GM12892 (cell line): Measurements from ENCODE around the gene DCP1B.

Experiments
- DNase-seq: peaks from one replicate; pipeline ENCODE4 v3.0.0; 2011; ENCODE audit not compliant: insufficient read length
- FAIRE-seq: peaks from 2 replicates; lab custom pipeline; 2011; peaks lifted over from hg19 to GRCh38; lab: Jason Lieb, UNC
- POLR2A ChIP-seq: IDR thresholded peaks from 2 replicates; pipeline ENCODE4 v1.6.1; 2011; ENCODE audit warnings: low read depth, low read length, control low read depth
- POLR2AphosphoS5 ChIP-seq: IDR thresholded peaks from 2 replicates; pipeline ENCODE4 v1.6.1; 2011; ENCODE audit warnings: low read depth, low read length, control low read depth
- TAF1 ChIP-seq: IDR thresholded peaks from 2 replicates; pipeline ENCODE4 v1.6.1; 2011; ENCODE audit warnings: low read depth, mild to moderate bottlenecking, control low read depth, low read length, borderline replicate concordance

DCP1B gene

DNA sequence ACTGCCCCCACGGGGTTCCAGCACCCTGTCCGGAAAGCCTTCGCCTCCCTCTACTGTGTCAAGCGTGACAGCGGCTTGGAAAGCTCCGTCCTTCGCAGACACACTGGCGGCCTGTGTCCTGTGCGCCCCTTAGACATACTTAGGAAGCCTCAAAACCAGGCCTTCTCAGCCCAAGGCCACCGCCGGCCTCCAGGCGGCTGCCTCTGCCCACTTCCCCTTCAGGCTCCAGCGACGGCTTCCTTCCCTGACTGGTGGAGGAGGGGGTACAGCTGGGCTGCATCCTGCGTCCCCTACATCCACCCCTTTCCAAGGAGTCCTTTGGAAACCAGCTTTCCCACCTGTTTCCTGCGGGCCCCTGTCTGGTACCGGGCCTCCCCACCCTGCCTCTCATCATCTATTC lies 83.3 kb downstream of the DCP1B start:
- DNase-seq (no peak), FAIRE-seq (no peak)
- no peak for TF ChIP-seq POLR2A
- no peak for TF ChIP-seq POLR2AphosphoS5
- no peak for TF ChIP-seq TAF1

DNA sequence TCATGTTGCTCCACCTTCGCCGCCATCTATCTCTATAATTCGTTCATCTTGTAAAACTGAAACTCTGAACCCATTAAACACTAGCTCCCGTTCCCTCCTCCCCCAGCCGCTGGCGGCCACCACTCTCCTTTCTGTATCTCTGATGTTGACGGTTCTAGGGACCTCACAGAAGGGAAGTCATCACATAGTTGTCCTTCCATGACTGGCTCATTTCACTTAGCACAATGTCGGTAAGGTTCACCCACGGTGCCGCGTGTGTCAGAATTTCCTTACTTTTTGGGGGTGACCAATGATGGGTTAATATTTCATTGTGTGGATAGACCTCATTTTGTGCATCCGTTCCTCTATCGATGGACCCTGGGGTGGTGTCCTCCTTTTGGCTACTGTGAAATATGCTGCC lies 83.8 kb downstream of the DCP1B start:
- TF ChIP-seq TAF1, result no peak
- no peak for TF ChIP-seq POLR2A
- no peak for TF ChIP-seq POLR2AphosphoS5
- FAIRE-seq (no peak), DNase-seq (no peak)

DNA sequence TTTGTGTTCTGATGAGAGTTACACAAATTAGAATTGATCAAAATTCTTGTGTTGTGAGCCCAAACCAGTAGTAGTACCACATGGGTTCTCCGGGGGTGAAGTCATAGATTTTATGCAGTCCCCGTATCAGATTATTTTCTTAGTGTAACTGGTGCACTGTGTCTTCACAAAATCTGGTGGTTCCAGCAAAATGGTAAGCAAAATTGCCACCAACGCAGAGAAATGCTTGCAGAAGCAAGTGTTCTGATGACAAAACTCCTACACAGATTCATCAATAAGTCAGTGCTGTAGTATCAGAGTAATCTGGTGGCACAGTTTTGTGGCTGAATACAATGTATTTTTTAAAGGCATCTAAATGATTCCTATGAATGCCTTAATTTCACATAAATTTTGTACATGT lies 84.5 kb downstream of the DCP1B start:
- DNase-seq (no peak), FAIRE-seq (no peak)
- TF ChIP-seq POLR2AphosphoS5, result no peak
- no peak for TF ChIP-seq POLR2A

DNA sequence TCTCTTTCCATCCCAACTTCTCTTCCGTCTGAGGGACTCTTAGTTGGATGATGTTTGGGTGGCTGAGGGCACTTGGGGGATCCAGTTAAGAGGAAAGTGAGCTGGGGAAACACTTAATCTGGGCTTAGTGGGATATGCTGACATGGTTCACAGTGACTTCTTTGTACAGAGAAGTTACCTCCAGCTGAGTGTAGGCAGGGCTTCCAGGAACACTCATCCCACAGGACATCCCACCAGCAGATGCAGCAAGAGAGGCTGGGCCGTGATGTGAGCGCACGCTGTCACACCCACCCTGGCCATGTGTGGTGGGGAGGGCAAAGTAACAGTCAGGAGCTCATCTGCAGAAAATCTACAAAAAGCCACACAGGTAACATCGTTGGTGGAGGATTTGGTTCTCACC lies 85.0 kb downstream of the DCP1B start:
- TF ChIP-seq POLR2A (no peak), POLR2AphosphoS5 (no peak), TAF1 (no peak)
- peak; percentile 9 for FAIRE-seq
- no peak for DNase-seq

DNA sequence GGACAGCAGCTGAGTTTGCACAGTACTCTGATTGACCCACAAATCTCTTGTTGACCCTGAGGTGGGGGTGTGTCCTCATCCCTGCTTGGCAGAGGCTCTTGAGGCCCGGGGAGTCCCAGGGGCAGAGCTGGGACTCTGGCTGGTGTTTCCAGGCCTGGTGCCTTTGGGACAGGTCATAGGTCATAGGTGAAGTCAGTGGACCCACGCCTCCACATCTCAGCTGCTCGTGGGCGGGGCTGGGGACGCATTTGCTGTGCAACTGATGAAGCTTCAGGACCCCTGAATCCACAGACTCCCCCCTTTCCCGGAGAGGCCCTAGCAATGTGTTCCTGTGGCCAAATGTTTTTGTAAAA lies 85.4 kb downstream of the DCP1B start:
- no peak for TF ChIP-seq POLR2AphosphoS5
- TF ChIP-seq TAF1, result no peak
- TF ChIP-seq POLR2A, result no peak
- no peak for FAIRE-seq
- DNase-seq, result no peak

DNA sequence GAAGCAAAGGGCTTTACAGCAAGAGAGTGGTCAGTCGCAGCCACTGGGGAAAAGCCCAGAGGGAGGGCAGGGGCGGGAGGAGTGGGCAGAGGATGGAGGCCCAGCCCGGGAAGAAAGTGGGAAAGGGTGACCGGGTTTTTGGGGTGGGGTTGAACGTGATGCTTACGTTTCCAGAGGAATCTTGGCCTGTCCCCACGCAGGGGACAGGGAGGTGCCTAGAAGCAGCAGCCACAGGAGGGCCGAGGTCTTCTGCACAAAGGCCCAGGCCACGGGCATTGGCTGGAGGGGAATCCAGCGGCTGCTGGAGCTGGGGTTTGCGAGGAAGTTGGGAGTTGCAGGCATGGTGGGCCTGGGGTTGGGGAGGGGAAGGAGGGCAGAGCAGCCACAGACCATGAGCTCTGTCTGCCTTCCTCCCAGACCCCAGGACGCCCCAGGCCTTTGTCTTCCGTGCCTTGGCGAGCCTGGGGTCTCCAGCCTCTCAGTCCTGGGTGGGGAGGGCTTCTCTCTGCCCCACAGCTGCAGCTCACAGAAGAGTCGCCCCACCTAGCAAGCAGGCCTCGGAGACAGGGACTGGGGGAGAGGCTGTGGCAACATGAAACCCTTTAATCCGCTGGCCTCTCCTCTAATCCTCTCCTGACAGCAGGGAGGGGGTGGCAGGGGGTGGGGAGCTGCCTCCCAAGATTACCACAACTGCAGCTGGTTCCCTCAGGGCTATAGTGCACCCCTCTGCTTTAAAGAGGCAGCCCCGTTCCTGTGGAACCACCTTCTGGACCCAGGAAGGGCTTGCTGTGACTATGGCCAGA lies 86.0 kb downstream of the DCP1B start, which contains the start of gene CACNA2D4:
CACNA2D4 (minus strand) TSS at position 572 of the 803 bp plus-strand sequence; CDS start at position 393, 179 bp downstream.
- TF ChIP-seq POLR2A (no peak), POLR2AphosphoS5 (no peak), TAF1 (no peak)
- FAIRE-seq, result no peak
- DNase-seq, result no peak

DNA sequence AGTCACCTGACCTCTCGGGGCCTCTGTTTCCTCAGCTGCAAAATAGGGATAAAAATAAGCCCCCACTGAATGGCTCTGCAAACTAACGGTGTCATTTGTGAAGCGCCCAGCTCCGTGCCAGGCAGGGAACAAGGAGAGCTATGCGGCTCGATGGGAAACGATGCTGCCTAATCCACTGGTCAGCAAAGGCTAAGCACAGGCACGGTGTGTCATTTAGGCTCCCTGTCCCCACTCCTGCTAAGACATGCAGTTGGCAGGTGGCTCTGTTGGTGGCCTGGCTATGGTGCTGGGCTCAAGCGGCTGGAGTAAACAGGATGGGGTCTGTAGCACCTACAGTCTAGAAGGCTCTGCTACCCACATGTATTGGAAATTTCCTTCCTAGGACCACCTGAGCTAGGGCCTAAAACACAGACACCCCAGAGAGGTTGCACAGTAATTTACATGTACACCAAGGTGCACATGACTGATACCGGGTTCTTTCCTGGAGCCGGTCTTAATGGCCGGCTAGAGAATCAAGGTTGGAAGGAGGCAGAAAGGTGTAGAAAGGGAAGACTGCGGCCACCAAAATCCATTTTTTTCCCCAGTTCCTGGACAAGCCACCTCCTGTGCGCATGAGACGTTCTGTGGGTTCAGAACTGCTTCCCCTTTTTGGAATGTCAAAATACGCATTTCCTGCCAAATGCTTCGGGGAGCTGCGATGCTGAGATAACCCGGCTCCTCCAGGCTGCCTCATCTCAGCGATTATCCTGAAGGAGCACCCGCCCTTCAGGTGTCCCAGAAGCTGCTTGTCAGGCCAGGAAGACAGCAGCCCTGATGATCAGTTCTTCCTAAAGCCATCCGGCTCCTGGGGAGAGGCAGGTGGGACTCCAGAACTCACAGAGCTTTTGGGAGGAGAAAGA lies 86.8 kb downstream of the DCP1B start:
- DNase-seq (no peak), FAIRE-seq (no peak)

DNA sequence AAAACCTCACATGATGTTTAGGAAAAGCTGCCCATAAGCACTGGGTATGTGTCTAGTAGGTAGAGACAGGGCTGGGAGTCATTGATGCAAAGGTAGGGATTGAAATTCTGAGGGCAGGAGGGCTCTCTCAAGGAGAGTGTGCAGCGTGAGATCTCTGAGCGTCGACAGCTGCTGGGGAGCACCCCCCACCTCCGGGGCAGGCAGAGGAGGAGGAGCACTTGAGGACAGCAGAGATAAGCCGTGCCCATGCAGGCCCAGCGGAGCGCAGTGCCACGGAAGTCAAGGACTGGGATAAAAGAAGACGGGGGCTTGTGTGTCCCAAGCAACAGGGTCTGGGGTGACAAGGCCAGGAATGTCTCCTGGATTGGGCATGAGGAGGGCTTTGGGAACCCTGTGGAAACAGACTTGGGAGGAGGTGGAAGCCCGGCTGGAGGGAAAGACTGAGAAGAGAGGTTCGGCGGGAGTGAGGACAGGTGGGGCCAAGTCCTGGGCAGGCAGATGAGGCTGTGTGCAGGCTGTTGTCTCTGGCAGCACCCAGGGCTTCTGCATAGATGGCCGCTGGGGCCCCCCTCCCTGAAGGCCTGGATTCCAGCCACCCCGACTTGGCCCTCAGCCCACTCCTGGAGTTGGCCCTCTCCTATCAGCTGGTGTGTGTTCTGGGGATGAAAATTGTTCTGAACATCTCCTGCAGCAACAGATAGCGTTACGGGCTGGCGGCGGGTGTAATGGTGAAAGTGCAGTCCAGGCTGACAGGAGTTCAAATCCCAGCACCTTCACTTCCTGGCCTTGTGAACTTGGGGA lies 87.7 kb downstream of the DCP1B start:
- DNase-seq (no peak), FAIRE-seq (no peak)
- TF ChIP-seq POLR2A (no peak), TAF1 (no peak), POLR2AphosphoS5 (no peak)

More for the DNA sequence above, 86.8 kb downstream of the DCP1B start:
- TF ChIP-seq TAF1 (no peak), POLR2AphosphoS5 (no peak), POLR2A (no peak)

DNA sequence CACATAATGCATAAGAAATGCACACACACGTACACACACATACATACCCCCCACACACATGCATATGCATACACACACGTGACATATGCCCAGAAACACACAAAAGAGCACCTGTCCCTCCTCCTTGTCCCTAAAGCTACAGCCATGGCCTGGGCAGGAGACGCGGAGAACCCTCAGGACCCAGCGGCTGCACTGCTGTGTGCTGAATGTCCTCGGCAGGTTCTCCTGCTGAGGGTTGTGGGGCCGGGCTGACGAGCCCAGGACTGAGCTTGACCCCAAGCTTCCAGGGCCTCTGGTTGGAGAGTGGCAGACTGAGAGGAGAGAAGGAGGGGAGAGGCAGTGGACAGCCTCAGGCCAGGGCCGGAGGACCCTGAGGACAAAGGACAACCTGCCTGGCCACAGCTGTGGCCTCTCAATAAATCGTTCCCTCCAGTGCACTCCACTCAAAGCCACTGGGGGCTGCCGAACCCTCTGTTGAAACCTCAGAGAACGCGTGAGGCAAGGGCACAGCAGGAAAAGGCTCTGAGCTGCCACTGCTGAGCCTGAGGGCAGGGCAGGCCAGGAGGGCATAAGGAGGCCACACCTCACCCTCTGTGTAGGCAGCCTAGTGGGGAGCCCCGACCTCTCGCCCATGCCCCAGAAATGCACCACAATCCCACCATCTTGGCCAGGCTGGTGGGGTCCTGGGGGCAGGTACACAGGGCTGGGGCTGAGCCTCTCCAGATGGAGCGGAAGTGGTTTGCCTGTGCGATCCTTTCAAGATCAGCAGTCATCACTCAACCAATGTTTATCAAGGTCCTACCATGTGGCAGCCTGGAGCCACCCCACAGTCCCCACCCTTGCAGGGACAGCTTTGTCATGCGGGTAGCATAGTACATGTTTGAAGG lies 88.9 kb downstream of the DCP1B start:
- no peak for FAIRE-seq

DNA sequence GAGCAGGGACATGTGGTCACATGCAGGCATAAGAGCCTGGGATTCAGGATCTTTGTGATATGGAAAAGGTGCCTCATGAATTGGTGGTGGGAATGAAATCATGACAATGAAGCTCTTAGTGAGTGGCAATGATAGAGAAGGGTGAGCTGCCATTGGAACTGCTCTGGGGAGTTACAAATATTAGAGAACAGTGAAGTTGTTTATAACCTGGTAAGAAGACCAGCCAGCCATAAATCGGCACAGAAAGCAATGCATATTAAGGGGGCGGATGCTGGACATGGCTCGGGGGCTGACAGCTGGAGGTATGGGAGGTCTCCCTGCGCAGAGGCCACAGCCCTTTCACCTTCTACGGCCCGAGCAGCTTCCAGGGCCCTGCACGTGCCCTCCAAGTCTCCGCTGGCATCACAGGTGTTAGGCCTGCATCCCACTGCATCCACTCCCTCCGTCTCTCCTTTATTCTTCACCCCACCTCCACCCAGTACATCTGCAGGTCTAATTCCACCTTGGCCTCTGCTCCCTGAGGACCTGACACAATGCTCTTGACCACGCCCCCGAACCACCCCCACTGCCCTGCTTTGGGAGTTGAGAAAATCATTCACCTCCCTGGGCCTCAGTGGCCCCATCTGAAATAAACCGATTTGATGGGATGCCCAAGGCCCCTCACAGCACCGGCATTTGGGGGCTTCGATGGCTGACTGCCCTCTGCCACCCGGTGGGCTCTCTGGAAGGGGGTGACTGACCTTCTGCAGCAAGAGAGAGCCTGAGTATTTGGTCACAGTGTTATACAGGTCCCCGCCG lies 89.9 kb downstream of the DCP1B start:
- FAIRE-seq, result no peak
- TF ChIP-seq POLR2AphosphoS5 (no peak), POLR2A (no peak), TAF1 (no peak)
- no peak for DNase-seq

More for the DNA sequence above, 88.9 kb downstream of the DCP1B start:
- TF ChIP-seq TAF1 (no peak), POLR2AphosphoS5 (no peak), POLR2A (no peak)
- no peak for DNase-seq
